GDM1 (cell line): ENCODE results near the gene FAU.
"Not testable (repeated sequence)": the region's sequence is repeated elsewhere in the genome, so short reads cannot be mapped to it uniquely, and the experiment has no call there.

Experiments used
- DNase-seq: peaks from one replicate; lab custom pipeline; 2025; lab: John Stamatoyannopoulos, UW

The FAU gene

GRCh38 chr11:65121865-65122696 is at the start of gene FAU, which contains the start of gene MRPL49:
Gene FAU, minus strand, starts transcription at chr11:65122134. Its CDS starts 321 bp downstream, at chr11:65121813.
Gene MRPL49, plus strand, starts transcription at chr11:65122321. Its CDS starts 26 bp downstream, at chr11:65122347.
- DNase-seq = peak; percentile 99

- no peak for DNase-seq
These were observed 48.2 kb upstream of the FAU start, which contains the start of gene SPDYC for GRCh38 chr11:65170058-65170534. Gene SPDYC, plus strand, starts transcription at chr11:65170233. Its CDS starts 1,125 bp downstream, at chr11:65171358.

- DNase-seq = peak; percentile 60
These were observed 47.3 kb upstream of the FAU start for GRCh38 chr11:65169164-65169641.

GRCh38 chr11:65167656-65168055 is 45.7 kb upstream of the FAU start:
- DNase-seq = no peak

- DNase-seq = no peak
These were observed 45.0 kb upstream of the FAU start for GRCh38 chr11:65166893-65167292.

GRCh38 chr11:65165410-65166317 is 43.7 kb upstream of the FAU start:
- no peak for DNase-seq

- DNase-seq = no peak
These were observed 41.8 kb upstream of the FAU start for GRCh38 chr11:65163684-65164083.

GRCh38 chr11:65160643-65161042 is 38.7 kb upstream of the FAU start:
- no peak for DNase-seq

- DNase-seq = no peak
These were observed 37.1 kb upstream of the FAU start for GRCh38 chr11:65159012-65159411.

- no peak for DNase-seq
These were observed 35.4 kb upstream of the FAU start for GRCh38 chr11:65157336-65157735.

- DNase-seq = no peak
These were observed 35.0 kb upstream of the FAU start for GRCh38 chr11:65156926-65157325.

- no peak for DNase-seq
These were observed 34.3 kb upstream of the FAU start for GRCh38 chr11:65156256-65156655.

- no peak for DNase-seq
These were observed 30.2 kb upstream of the FAU start for GRCh38 chr11:65152122-65152521.

- DNase-seq = no peak
These were observed 29.5 kb upstream of the FAU start for GRCh38 chr11:65151331-65151899.

- peak; percentile 93 for DNase-seq
These were observed 28.8 kb upstream of the FAU start for GRCh38 chr11:65150509-65151299.

- not testable (repeated sequence) for DNase-seq
These were observed 28.2 kb upstream of the FAU start for GRCh38 chr11:65150131-65150508.

GRCh38 chr11:65148657-65149056 is 26.7 kb upstream of the FAU start:
- DNase-seq = no peak

GRCh38 chr11:65147352-65148075 is 25.6 kb upstream of the FAU start:
- no peak for DNase-seq

GRCh38 chr11:65141896-65142494 is 20.1 kb upstream of the FAU start:
- DNase-seq = no peak

- no peak for DNase-seq
These were observed 14.7 kb upstream of the FAU start for GRCh38 chr11:65136515-65137096.
